NCI-H226 (cell line): ENCODE data around the gene SOCS7.

ENCODE experiments used
- DNase-seq: peaks from one replicate; pipeline ENCODE4 v3.0.0-alpha.2; 2015

SOCS7 gene

GRCh38 chr17:38442548-38442947, 90.9 kb downstream of the SOCS7 start:
- DNase-seq = peak; percentile 72

- no peak for DNase-seq
These were observed 91.8 kb downstream of the SOCS7 start for GRCh38 chr17:38443356-38444031.

- peak; percentile 55 for DNase-seq
These were observed 92.5 kb downstream of the SOCS7 start for GRCh38 chr17:38444151-38444550.

- no peak for DNase-seq
These were observed 96.0 kb downstream of the SOCS7 start for GRCh38 chr17:38447502-38448085.

GRCh38 chr17:38448208-38448771, 96.6 kb downstream of the SOCS7 start:
- peak; percentile 67 for DNase-seq

GRCh38 chr17:38449364-38449763, 97.7 kb downstream of the SOCS7 start:
- DNase-seq = peak; percentile 87

GRCh38 chr17:38450557-38451029, 98.9 kb downstream of the SOCS7 start:
- no peak for DNase-seq

GRCh38 chr17:38451030-38451839, 99.6 kb downstream of the SOCS7 start:
- DNase-seq = peak; percentile 98

- DNase-seq = peak; percentile 98
These were observed 100.3 kb downstream of the SOCS7 start for GRCh38 chr17:38451840-38452529.

- no peak for DNase-seq
These were observed 101.1 kb downstream of the SOCS7 start for GRCh38 chr17:38452719-38453118.

GRCh38 chr17:38453951-38454421, 102.3 kb downstream of the SOCS7 start:
- peak; percentile 65 for DNase-seq

- DNase-seq = peak; percentile 92
These were observed 102.9 kb downstream of the SOCS7 start for GRCh38 chr17:38454532-38454931.
